ENCODE data around the gene YY1. TPM values are rescaled to one million over a fixed set of nuclear protein-coding genes. Genes with fewer than 3 reads are reported as not detected.
A peak's percentile ranks its signal among the peaks of the same experiment; 100 is the strongest.

YY1 gene
- total RNA-seq, 1 donor from 2014 or later: 89.0 TPM

DNA sequence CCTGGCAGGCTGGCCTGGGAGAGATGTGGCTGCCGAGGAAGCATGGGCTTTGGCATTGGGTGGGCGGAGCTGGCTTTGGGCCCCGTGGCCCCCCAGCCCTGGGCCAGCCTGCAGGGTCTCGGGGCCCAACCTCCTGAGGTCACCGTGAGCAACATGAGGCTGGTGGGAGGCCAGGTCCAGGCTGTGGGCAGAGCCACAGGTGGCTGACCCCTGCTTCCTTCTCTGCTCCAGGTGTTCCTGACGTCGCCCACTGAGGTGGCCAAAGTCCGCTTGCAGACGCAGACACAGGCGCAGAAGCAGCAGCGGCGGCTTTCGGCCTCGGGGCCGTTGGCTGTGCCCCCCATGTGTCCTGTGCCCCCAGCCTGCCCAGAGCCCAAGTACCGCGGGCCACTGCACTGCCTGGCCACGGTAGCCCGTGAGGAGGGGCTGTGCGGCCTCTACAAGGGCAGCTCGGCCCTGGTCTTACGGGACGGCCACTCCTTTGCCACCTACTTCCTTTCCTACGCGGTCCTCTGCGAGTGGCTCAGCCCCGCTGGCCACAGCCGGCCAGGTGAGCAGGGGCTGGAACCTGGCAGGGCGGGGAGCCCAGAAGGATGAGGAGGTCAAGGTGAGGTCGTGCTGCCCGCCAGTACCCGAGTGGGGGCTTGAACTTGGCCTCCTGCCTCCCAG is 89.7 kb downstream of the YY1 start:
- Mint-ChIP-seq H3K9me3 (no peaks in the 10 kb centered on the region), H3K27ac (no peak overlapping the region), H3K27me3 (ENCODE audit: low read depth) (no peaks in the 10 kb centered on the region), H3K36me3 (no peaks in the 10 kb centered on the region), H3K4me3 (no peak overlapping the region), H3K4me1 (no peaks in the 10 kb centered on the region)
- DNase-seq (ENCODE audit: low spot score in 2 of 2, unreplicated experiment in 2 of 2): no peak
- TF ChIP-seq, protein P1, sequence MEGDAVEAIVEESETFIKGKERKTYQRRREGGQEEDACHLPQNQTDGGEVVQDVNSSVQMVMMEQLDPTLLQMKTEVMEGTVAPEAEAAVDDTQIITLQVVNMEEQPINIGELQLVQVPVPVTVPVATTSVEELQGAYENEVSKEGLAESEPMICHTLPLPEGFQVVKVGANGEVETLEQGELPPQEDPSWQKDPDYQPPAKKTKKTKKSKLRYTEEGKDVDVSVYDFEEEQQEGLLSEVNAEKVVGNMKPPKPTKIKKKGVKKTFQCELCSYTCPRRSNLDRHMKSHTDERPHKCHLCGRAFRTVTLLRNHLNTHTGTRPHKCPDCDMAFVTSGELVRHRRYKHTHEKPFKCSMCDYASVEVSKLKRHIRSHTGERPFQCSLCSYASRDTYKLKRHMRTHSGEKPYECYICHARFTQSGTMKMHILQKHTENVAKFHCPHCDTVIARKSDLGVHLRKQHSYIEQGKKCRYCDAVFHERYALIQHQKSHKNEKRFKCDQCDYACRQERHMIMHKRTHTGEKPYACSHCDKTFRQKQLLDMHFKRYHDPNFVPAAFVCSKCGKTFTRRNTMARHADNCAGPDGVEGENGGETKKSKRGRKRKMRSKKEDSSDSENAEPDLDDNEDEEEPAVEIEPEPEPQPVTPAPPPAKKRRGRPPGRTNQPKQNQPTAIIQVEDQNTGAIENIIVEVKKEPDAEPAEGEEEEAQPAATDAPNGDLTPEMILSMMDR (IDR thresholded peaks at IDR 0.05; ENCODE audit: unreplicated experiment): no peak

DNA sequence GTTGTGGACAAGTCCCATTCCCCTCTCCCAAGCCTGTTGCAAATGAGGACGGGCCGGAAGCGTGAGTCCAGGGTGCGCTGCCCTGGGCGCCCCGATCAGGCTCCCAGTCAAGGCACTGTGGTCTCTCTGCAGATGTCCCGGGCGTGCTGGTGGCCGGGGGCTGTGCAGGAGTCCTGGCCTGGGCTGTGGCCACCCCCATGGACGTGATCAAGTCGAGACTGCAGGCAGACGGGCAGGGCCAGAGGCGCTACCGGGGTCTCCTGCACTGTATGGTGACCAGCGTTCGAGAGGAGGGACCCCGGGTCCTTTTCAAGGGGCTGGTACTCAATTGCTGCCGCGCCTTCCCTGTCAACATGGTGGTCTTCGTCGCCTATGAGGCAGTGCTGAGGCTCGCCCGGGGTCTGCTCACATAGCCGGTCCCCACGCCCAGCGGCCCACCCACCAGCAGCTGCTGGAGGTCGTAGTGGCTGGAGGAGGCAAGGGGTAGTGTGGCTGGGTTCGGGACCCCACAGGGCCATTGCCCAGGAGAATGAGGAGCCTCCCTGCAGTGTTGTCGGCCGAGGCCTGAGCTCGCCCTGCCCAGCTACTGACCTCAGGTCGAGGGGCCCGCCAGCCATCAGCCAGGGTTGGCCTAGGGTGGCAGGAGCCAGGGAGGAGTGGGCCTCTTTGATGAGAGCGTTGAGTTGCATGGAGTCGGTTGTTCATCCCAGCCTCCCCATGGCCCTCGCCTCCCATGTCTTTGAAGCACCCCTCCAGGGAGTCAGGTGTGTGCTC is 90.5 kb downstream of the YY1 start:
- Mint-ChIP-seq H3K36me3 (peaks cover under 1% of the 10 kb centered on the region), H3K9me3 (no peaks in the 10 kb centered on the region), H3K4me3 (no peak overlapping the region), H3K4me1 (no peaks in the 10 kb centered on the region), H3K27me3 (ENCODE audit: low read depth) (no peaks in the 10 kb centered on the region), H3K27ac (no peak overlapping the region)
- no peak for DNase-seq (ENCODE audit: low spot score in 2 of 2, unreplicated experiment in 2 of 2)
- TF ChIP-seq, protein P1 (IDR thresholded peaks at IDR 0.05; ENCODE audit: unreplicated experiment): no peak

DNA sequence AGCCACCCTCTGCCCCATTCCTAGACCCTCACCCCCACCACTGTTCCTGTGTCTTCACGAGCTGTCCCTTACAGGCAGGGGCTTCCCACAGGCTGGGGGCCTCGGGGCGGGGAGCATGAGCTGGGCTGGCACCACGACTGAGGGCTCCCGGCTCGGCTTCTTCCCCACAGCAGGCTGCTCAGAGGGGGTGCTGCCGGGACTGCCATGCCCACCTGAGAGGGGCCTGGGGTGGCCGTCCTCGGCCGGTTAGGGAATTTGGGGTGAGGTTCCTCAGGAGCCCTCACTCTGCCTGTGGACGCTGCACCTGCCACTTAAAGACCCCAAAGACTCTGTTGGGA is 91.0 kb downstream of the YY1 start:
- Mint-ChIP-seq H3K4me1 (no peaks in the 10 kb centered on the region), H3K4me3 (no peak overlapping the region), H3K9me3 (no peaks in the 10 kb centered on the region), H3K27ac (no peak overlapping the region), H3K27me3 (ENCODE audit: low read depth) (no peaks in the 10 kb centered on the region), H3K36me3 (peaks cover 6% of the 10 kb centered on the region)
- no peak for DNase-seq (ENCODE audit: low spot score in 2 of 2, unreplicated experiment in 2 of 2)
- TF ChIP-seq, protein P1 (IDR thresholded peaks at IDR 0.05; ENCODE audit: unreplicated experiment): no peak

DNA sequence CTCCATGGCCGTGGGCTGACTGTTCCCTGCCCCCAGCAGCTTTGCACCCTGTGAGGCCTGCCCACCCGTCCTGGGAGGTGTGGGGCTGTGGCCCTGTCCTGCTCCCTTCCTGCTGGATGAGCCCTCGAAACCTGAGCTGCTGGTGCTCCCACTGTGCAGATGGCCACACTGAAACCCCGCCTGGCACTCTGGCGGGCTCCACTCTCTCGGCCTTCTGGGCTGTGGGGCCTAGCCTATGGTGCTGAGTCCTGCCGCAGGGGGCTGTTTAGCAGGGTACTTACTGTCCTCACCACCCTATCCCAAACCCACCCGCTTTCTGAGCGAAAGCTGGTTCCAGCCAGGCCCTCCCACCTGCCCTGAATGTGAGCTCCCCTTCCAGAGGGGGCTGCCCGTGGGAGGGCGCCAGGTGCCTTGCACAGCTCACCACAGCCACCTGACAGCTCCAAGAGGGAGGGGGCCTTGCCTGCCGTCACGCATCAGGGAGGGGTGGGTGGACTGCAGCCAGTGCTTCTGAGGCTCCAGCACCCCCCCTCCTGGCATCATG is 91.5 kb downstream of the YY1 start:
- no peak for DNase-seq (ENCODE audit: low spot score in 2 of 2, unreplicated experiment in 2 of 2)
- H3K4me1 Mint-ChIP-seq: no peaks in the 10 kb centered on the region
- H3K4me3 Mint-ChIP-seq: no peak overlapping the region
- TF ChIP-seq, protein P1 (IDR thresholded peaks at IDR 0.05; ENCODE audit: unreplicated experiment): no peak
- H3K27me3 Mint-ChIP-seq (ENCODE audit: low read depth): no peaks in the 10 kb centered on the region
- H3K27ac Mint-ChIP-seq: no peak overlapping the region
- H3K9me3 Mint-ChIP-seq: no peaks in the 10 kb centered on the region
- H3K36me3 Mint-ChIP-seq: peaks cover 6% of the 10 kb centered on the region

DNA sequence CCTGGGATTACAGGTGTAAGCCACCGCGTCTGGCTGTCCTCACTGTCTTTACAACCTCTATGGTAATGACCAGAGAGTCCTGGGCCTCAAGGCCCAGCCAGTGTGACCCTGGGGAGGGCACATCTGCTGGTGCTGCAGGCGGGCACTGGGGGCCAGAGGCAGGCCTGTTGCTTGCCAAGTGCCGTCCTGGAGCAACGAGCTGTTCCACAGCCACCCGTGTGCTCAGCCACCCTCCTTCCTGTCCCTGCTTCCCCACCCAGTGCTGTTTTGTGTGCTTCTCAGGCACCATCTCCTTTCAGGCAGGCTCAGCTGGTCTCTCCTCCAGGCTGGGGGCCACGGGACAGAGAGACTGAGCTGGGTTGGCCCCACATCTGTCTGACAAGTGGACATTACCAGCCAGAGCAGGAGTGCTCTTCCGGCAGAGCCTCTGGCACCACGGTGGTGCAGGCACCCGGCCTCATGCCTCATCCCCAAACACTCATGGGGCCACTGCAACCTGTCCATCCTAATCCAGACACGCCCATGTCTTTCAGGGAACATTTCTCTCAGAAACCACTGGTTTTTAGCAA is 93.2 kb downstream of the YY1 start:
- Mint-ChIP-seq H3K4me3 (no peak overlapping the region), H3K36me3 (peaks cover 14% of the 10 kb centered on the region), H3K27me3 (ENCODE audit: low read depth) (no peaks in the 10 kb centered on the region), H3K4me1 (no peaks in the 10 kb centered on the region), H3K9me3 (no peaks in the 10 kb centered on the region), H3K27ac (no peak overlapping the region)
- no peak for DNase-seq (ENCODE audit: low spot score in 2 of 2, unreplicated experiment in 2 of 2)
- TF ChIP-seq, protein P1 (IDR thresholded peaks at IDR 0.05; ENCODE audit: unreplicated experiment): no peak

Small RNA genes lying within 50 kb of the gene (microRNA-seq; reads per million reads assigned to microRNA genes)
- gene MIR345 (597 reads per million, percentile 76 among the genes with 10 or more reads in this experiment), gene MIR6764 (1.5 reads per million)

Other genes with a start within 250 kb of the YY1 start
- 244 to 250 TPM (median 244 TPM) in 3 replicates for gene EVL, start 173.7 kb upstream of the YY1 start, total RNA-seq
- gene DEGS2, start 79.5 kb upstream of the YY1 start, total RNA-seq: 1.5 to 2.1 TPM (median 1.6 TPM) in 3 replicates
- 102 to 103 TPM (median 102 TPM) in 3 replicates for gene SLC25A29, start 67.3 kb downstream of the YY1 start, total RNA-seq
- gene SLC25A47, start 84.2 kb downstream of the YY1 start, total RNA-seq: 0.14 TPM in 1 of 3 replicates, not detected in the others
- 12.7 to 13.8 TPM (median 12.9 TPM) in 3 replicates for gene WDR25, start 137.3 kb downstream of the YY1 start, total RNA-seq

Data from mesothelial cell of epicardium (in vitro differentiated cells).